Omental fat pad (tissue), 4 donors: Measurements from ENCODE around the gene SMARCAL1. TPM values are rescaled to one million over a fixed set of nuclear protein-coding genes. Genes with fewer than 3 reads are reported as not detected.

Experiments used
- ATAC-seq: fragments of 150-250 bp; one replicate; pipeline ENCODE4 v1.9.1; 2016; ENCODE audit warnings: mild to moderate bottlenecking, moderate library complexity; ENCODE audit not compliant: low FRiP score
- DNase-seq: peaks from one replicate; pipeline ENCODE4 v3.0.0-alpha.2; 2019; ENCODE audit warnings: low spot score
- total RNA-seq, 4 donors: library from RNA; depleted of rRNA; stranded (reverse); fragments of >200 nt; gene quantifications; one replicate each; pipeline ENCODE4 v1.1.0, GENCODE V29; 2016
- TF ChIP-seq, protein P1 (sequence below), 3 donors: fragments of 450-650 bp; IDR thresholded peaks; one replicate each; pipeline ENCODE4 v1.5.1; 2016 to 2017; ENCODE audit warnings: antibody characterized with exemption in 3 of 3, mild to moderate bottlenecking in 3 of 3, moderate library complexity in 2 of 3

SMARCAL1 gene
- total RNA-seq, 4 donors from 2014 or later, result 11.2 to 31.4 (median 14.5) TPM

GRCh38 chr2:216426166-216426777 lies 14.0 kb downstream of the SMARCAL1 start:
- ATAC-seq (no peak), DNase-seq (no peak)
- TF ChIP-seq, protein P1, sequence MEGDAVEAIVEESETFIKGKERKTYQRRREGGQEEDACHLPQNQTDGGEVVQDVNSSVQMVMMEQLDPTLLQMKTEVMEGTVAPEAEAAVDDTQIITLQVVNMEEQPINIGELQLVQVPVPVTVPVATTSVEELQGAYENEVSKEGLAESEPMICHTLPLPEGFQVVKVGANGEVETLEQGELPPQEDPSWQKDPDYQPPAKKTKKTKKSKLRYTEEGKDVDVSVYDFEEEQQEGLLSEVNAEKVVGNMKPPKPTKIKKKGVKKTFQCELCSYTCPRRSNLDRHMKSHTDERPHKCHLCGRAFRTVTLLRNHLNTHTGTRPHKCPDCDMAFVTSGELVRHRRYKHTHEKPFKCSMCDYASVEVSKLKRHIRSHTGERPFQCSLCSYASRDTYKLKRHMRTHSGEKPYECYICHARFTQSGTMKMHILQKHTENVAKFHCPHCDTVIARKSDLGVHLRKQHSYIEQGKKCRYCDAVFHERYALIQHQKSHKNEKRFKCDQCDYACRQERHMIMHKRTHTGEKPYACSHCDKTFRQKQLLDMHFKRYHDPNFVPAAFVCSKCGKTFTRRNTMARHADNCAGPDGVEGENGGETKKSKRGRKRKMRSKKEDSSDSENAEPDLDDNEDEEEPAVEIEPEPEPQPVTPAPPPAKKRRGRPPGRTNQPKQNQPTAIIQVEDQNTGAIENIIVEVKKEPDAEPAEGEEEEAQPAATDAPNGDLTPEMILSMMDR (IDR thresholded peaks at IDR 0.05), result no peak

GRCh38 chr2:216426938-216427337 lies 14.7 kb downstream of the SMARCAL1 start:
- TF ChIP-seq, protein P1 (IDR thresholded peaks at IDR 0.05), result no peak
- ATAC-seq (no peak), DNase-seq (no peak)

GRCh38 chr2:216428618-216429350 lies 16.5 kb downstream of the SMARCAL1 start:
- TF ChIP-seq, protein P1 (IDR thresholded peaks at IDR 0.05), result no peak
- DNase-seq (no peak), ATAC-seq (no peak)

- DNase-seq (no peak), ATAC-seq (no peak)
- TF ChIP-seq, protein P1 (IDR thresholded peaks at IDR 0.05), result no peak
Observed at GRCh38 chr2:216429428-216429827, 17.1 kb downstream of the SMARCAL1 start.

- no peak for DNase-seq
- TF ChIP-seq, protein P1 (IDR thresholded peaks at IDR 0.05), result no peak
- no peak for ATAC-seq
Observed at GRCh38 chr2:216430811-216431530, 18.7 kb downstream of the SMARCAL1 start.

DNA sequence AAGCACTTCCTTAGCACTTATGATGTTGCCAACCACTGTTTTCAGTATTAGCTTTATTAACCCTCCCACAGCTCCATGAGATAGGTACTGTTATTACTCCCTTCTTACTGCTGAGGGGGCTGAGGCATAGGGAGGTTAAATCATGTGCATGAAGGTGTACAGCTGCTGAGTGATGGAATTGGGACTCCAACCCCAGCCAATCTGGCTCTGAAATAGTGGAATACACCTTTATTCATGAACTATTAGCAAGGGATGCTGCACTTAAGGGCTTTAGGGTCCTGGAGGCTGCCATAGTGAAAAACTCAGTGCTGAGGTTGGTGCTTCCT lies 19.2 kb downstream of the SMARCAL1 start:
- TF ChIP-seq, protein P1 (IDR thresholded peaks at IDR 0.05), result no peak
- DNase-seq (no peak), ATAC-seq (no peak)
